Globus pallidus (tissue), 1 donor: Measurements from ENCODE around the gene AP2A2.
A peak's percentile ranks its signal among the peaks of the same experiment; 100 is the strongest.

Experiments
- DNase-seq: peaks from one replicate; pipeline ENCODE4 v3.0.0-alpha.2; 2015; ENCODE audit warnings: low spot score

Gene AP2A2

GRCh38 chr11:1042626-1043562, 117.2 kb downstream of the AP2A2 start:
- no peak for DNase-seq

GRCh38 chr11:1043563-1044096, 118.0 kb downstream of the AP2A2 start:
- DNase-seq = no peak

- no peak for DNase-seq
These were observed 118.5 kb downstream of the AP2A2 start for GRCh38 chr11:1044160-1044559.

- no peak for DNase-seq
These were observed 122.0 kb downstream of the AP2A2 start for GRCh38 chr11:1047595-1048156.

- DNase-seq = no peak
These were observed 122.9 kb downstream of the AP2A2 start for GRCh38 chr11:1048375-1049070.

- DNase-seq = no peak
These were observed 123.4 kb downstream of the AP2A2 start for GRCh38 chr11:1049071-1049405.

GRCh38 chr11:1049431-1049891, 123.8 kb downstream of the AP2A2 start:
- DNase-seq = no peak

GRCh38 chr11:1049911-1050580, 124.4 kb downstream of the AP2A2 start:
- DNase-seq = no peak

- peak; percentile 19 for DNase-seq
These were observed 125.1 kb downstream of the AP2A2 start for GRCh38 chr11:1050581-1051355.

GRCh38 chr11:1051356-1052132, 125.9 kb downstream of the AP2A2 start:
- no peak for DNase-seq

- DNase-seq = no peak
These were observed 126.7 kb downstream of the AP2A2 start for GRCh38 chr11:1052133-1053011.

GRCh38 chr11:1053121-1053901, 127.6 kb downstream of the AP2A2 start:
- no peak for DNase-seq

- no peak for DNase-seq
These were observed 128.8 kb downstream of the AP2A2 start for GRCh38 chr11:1054143-1055108.

GRCh38 chr11:1055109-1055703, 129.5 kb downstream of the AP2A2 start:
- no peak for DNase-seq

- DNase-seq = no peak
These were observed 130.5 kb downstream of the AP2A2 start for GRCh38 chr11:1055990-1056771.

GRCh38 chr11:1057806-1058205, 132.1 kb downstream of the AP2A2 start:
- no peak for DNase-seq
